Thyroid gland (tissue), 4 donors: ENCODE measurements around the gene LUZP2.

Experiments used
- POLR2A ChIP-seq, 2 donors: fragments of 450-650 bp; IDR thresholded peaks; one replicate each; pipeline ENCODE4 v1.6.1; 2017; ENCODE audit warnings: antibody characterized with exemption in 2 of 2, mild to moderate bottlenecking in 2 of 2, moderate library complexity in 1 of 2
- TF ChIP-seq, protein P1 (sequence below), 6 experiments: fragments of 200-600 bp in 3 of 6; fragments of 450-650 bp in 3 of 6; sonication (generic) in 3 of 6; IDR thresholded peaks; one replicate each; pipeline ENCODE4 v1.5.1; 2016 to 2019; ENCODE audit warnings: antibody characterized with exemption in 6 of 6, mild to moderate bottlenecking in 2 of 6, inconsistent platforms in 1 of 6, moderate library complexity in 1 of 6

DNA sequence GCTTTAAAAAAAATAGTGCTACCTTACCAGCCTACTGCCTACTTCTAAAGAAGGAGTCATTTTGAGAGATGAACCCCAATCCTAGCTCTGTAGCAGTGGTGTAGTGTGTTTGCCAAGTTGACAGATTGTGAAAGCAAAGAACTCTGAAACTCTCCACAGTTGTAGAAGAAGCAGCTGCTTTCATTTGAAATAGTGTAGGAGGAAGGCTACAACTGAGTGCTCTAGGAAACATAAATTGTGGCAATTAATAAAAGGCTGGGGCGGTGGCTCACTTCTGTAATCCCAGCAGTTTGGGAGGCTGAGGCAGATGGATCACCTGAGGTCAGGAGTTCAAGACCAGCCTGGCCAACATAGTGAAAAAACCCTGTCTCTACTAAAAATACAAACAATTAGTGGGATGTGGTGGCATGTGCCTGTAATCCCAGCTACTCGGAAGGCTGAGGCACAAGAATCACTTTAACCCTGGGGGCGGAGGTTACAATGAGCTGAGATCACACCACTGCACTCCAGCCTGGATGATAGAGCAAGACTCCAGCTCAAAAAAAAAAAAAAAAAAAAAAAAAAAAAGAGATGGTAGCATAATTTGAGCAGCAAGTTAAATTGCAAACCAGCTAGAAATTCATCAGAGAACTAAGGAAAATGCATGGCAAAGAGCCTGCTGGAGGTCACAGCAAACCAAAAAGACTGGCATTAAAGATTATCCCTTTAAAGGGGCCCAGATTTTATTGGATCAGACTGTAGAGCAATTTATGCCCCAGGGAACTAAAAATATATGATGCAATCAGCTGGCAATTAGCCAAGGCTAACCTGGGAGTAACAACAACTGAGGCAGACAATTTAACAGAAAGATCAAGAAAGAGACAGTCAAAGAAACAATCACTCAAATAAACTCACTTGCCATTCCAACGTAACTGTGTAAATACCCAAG lies 112.6 kb downstream of the LUZP2 start:
- TF ChIP-seq, protein P1, sequence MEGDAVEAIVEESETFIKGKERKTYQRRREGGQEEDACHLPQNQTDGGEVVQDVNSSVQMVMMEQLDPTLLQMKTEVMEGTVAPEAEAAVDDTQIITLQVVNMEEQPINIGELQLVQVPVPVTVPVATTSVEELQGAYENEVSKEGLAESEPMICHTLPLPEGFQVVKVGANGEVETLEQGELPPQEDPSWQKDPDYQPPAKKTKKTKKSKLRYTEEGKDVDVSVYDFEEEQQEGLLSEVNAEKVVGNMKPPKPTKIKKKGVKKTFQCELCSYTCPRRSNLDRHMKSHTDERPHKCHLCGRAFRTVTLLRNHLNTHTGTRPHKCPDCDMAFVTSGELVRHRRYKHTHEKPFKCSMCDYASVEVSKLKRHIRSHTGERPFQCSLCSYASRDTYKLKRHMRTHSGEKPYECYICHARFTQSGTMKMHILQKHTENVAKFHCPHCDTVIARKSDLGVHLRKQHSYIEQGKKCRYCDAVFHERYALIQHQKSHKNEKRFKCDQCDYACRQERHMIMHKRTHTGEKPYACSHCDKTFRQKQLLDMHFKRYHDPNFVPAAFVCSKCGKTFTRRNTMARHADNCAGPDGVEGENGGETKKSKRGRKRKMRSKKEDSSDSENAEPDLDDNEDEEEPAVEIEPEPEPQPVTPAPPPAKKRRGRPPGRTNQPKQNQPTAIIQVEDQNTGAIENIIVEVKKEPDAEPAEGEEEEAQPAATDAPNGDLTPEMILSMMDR (IDR thresholded peaks at IDR 0.05), result no peak
- no peak for TF ChIP-seq POLR2A (IDR thresholded peaks at IDR 0.05)
